ENCODE data around the gene PCDHB7.
"Not testable (repeated sequence)": the region's sequence is repeated elsewhere in the genome, so short reads cannot be mapped to it uniquely, and the experiment has no call there.

Gene PCDHB7

GRCh38 chr5:141182248-141182647 lies 9.8 kb downstream of the PCDHB7 start, which contains the start of gene PCDHB16:
Gene PCDHB16, plus strand, starts transcription at chr5:141182387. Its CDS starts 173 bp downstream, at chr5:141182560.
- DNase-seq = no peak

GRCh38 chr5:141184117-141184855 lies 11.8 kb downstream of the PCDHB7 start:
- DNase-seq = not testable (repeated sequence)

- no peak for DNase-seq
These were observed 14.6 kb downstream of the PCDHB7 start, which contains the start of gene PCDHB9 for GRCh38 chr5:141186897-141187512. Gene PCDHB9, plus strand, starts transcription at chr5:141187161. Its CDS starts 158 bp downstream, at chr5:141187319.

DNA sequence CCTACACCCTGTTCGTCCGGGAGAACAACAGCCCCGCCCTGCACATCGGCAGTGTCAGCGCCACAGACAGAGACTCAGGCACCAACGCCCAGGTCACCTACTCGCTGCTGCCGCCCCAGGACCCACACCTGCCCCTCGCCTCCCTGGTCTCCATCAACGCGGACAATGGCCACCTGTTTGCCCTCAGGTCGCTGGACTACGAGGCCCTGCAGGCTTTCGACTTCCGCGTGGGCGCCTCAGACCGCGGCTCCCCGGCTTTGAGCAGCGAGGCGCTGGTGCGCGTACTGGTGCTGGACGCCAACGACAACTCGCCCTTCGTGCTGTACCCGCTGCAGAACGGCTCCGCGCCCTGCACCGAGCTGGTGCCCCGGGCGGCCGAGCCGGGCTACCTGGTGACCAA lies 16.2 kb downstream of the PCDHB7 start:
- not testable (repeated sequence) for DNase-seq

GRCh38 chr5:141189131-141189530 lies 16.7 kb downstream of the PCDHB7 start:
- not testable (repeated sequence) for DNase-seq

- no peak for DNase-seq
These were observed 19.8 kb downstream of the PCDHB7 start, which contains the start of gene PCDHB10 for GRCh38 chr5:141192110-141192725. Gene PCDHB10, plus strand, starts transcription at chr5:141192353. Its CDS starts 200 bp downstream, at chr5:141192553.

GRCh38 chr5:141194332-141194731 lies 21.9 kb downstream of the PCDHB7 start:
- not testable (repeated sequence) for DNase-seq

DNA sequence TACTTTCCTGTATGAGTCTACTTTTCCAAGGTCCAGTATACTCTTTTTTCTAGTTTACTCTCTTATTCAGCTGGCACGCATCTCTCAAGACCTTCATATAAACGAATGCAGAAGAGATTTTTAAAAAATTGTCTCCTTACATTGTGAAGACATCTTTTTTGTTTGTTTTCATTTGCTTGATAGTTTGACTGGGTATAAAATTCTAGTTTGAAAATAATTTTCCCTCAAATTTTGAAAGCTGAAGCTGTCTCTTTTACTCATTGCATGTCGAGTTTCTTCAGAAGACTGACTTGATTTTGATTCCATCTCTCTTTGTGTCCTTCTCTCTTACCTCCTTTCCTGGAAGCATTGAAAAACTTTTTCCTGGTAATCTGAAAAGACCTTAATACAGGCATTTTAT lies 23.9 kb downstream of the PCDHB7 start:
- no peak for DNase-seq

DNA sequence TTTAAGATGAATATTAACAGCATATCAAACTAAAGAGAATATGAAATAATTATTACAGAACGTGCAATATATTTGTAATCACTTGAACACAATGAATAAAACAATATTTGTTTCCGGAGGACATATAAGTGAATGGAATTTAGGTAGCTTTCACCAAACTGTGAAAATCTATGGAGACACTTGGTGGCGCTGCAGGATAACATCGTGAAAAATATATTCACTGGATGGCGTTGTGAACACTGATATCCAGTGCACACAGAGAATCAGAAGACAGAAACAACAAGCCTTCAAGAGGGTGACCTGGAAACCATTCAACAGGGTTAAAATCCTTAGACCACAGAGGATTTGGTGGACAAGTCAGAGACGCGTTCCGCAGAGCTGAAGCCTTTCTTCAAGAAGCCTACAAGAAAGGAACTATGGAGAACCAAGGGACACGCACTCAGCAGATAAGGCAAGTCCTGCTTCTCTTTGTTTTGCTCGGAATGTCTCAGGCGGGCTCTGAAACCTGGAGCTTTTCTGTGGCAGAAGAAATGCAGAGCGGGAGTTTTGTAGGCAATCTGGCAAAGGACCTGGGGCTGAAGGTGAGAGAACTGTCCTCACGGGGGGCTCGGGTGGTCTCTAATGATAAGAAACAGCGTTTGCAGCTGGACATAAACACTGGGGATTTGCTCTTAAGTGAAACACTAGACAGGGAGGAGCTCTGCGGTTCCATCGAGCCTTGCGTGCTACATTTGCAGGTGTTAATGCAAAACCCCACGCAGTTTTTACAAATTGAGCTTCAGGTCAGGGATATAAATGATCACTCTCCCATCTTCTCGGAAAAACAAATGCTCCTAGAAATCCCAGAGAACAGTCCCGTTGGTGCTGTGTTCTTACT lies 27.2 kb downstream of the PCDHB7 start, which contains the start of gene PCDHB11:
Gene PCDHB11, plus strand, starts transcription at position 269 of the 877 bp plus-strand sequence. Its CDS starts 148 bp downstream, at position 417.
- no peak for DNase-seq

DNA sequence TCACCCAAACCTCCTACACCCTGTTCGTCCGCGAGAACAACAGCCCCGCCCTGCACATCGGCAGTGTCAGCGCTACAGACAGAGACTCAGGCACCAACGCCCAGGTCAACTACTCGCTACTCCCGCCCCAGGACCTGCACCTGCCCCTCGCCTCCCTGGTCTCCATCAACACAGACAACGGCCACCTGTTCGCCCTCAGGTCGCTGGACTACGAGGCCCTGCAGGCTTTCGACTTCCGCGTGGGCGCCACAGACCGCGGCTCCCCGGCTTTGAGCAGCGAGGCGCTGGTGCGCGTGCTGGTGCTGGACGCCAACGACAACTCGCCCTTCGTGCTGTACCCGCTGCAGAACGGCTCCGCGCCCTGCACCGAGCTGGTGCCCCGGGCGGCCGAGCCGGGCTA lies 28.7 kb downstream of the PCDHB7 start:
- not testable (repeated sequence) for DNase-seq

GRCh38 chr5:141201646-141202045 lies 29.2 kb downstream of the PCDHB7 start:
- DNase-seq = not testable (repeated sequence)

GRCh38 chr5:141208478-141208877 lies 36.0 kb downstream of the PCDHB7 start, which contains the start of gene PCDHB12:
Gene PCDHB12, plus strand, starts transcription at chr5:141208719. Its CDS starts 189 bp downstream, at chr5:141208908.
- no peak for DNase-seq

GRCh38 chr5:141210281-141210680 lies 37.8 kb downstream of the PCDHB7 start:
- DNase-seq = not testable (repeated sequence)

DNA sequence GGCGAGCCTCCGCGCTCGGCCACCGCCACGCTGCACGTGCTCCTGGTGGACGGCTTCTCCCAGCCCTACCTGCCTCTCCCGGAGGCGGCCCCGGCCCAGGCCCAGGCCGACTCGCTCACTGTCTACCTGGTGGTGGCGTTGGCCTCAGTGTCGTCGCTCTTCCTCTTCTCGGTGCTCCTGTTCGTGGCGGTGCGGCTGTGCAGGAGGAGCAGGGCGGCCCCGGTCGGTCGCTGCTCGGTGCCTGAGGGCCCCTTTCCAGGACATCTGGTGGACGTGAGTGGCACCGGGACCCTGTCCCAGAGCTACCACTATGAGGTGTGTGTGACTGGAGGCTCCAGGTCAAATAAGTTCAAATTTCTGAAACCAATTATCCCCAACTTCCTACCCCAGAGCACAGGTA lies 38.4 kb downstream of the PCDHB7 start:
- DNase-seq = not testable (repeated sequence)

DNA sequence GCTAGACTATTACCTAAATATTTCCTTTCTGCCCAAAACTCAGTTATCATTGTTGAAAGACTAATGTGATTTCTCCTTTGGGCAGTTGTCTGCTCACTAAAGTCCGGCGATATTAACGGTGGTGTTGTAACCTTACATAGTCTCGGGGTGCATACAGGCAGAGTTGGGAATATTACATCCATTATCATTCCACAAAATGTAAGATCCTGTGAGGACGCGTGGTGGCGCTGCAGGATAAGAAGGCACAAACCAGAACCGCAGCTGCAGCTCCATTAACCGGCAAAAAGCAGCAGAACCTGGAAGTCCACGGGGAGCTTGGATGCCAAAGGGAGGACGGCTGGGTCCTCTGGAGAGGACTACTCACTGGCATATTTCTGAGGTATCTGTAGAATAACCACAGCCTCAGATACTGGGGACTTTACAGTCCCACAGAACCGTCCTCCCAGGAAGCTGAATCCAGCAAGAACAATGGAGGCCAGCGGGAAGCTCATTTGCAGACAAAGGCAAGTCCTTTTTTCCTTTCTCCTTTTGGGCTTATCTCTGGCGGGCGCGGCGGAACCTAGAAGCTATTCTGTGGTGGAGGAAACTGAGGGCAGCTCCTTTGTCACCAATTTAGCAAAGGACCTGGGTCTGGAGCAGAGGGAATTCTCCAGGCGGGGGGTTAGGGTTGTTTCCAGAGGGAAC lies 41.4 kb downstream of the PCDHB7 start, which contains the start of gene PCDHB13:
Gene PCDHB13, plus strand, starts transcription at position 264 of the 684 bp plus-strand sequence. Its CDS starts 205 bp downstream, at position 469.
- not testable (repeated sequence) for DNase-seq

- DNase-seq = not testable (repeated sequence)
These were observed 42.1 kb downstream of the PCDHB7 start for GRCh38 chr5:141214583-141214982.

GRCh38 chr5:141215504-141215903 lies 43.1 kb downstream of the PCDHB7 start:
- DNase-seq = not testable (repeated sequence)

DNA sequence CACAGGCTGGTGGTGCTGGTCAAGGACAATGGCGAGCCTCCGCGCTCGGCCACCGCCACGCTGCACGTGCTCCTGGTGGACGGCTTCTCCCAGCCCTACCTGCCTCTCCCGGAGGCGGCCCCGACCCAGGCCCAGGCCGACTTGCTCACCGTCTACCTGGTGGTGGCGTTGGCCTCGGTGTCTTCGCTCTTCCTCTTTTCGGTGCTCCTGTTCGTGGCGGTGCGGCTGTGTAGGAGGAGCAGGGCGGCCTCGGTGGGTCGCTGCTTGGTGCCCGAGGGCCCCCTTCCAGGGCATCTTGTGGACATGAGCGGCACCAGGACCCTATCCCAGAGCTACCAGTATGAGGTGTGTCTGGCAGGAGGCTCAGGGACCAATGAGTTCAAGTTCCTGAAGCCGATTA lies 43.6 kb downstream of the PCDHB7 start:
- DNase-seq = not testable (repeated sequence)

DNA sequence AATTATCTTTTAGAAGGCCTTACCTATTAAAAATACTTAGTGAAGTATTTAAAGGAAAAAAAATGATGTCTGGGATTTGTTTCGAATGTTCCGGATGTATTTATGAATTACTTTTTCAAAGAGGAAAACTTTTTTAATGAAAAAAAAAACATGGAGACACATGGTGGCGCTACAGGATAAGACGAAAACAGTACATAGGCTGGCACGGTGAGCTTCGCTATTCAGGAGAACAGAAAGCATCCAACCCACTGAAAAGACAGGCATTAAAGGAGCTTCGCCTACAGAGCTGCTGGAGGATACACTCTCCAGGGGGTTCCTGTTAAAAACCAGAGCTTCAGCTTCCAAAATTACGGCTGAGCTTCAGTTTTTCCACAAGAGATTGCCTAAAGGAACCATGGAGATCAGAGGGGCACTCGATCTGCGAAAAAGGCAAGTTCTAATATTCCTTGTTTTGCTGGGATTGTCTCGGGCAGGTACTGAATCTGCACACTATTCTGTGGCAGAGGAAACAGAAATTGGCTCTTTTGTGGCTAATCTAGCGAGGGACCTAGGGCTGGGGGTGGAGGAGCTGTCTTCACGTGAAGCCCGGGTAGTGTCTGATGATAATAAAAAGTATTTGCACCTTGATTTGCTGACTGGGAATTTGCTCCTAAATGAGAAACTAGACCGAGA lies 50.8 kb downstream of the PCDHB7 start, which contains the start of gene PCDHB14:
Gene PCDHB14, plus strand, starts transcription at position 232 of the 672 bp plus-strand sequence. Its CDS starts 163 bp downstream, at position 395.
- no peak for DNase-seq

DNA sequence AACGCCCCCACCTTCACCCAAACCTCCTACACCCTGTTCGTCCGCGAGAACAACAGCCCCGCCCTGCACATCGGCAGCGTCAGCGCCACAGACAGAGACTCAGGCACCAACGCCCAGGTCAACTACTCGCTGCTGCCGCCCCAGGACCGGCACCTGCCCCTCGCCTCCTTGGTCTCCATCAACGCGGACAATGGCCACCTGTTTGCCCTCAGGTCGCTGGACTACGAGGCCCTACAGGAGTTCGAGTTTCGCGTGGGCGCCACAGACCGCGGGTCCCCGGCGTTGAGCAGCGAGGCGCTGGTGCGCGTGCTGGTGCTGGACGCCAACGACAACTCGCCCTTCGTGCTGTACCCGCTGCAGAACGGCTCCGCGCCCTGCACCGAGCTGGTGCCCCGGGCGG lies 52.4 kb downstream of the PCDHB7 start:
- DNase-seq = not testable (repeated sequence)

DNA sequence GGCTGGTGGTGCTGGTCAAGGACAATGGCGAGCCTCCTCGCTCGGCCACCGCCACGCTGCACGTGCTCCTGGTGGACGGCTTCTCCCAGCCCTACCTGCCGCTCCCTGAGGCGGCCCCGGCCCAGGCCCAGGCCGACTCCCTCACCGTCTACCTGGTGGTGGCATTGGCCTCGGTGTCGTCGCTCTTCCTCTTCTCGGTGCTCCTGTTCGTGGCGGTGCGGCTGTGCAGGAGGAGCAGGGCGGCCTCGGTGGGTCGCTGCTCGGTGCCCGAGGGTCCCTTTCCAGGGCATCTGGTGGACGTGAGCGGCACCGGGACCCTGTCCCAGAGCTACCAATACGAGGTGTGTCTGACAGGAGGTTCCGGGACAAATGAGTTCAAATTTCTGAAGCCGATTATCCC lies 53.0 kb downstream of the PCDHB7 start:
- not testable (repeated sequence) for DNase-seq

All from GF-D8 (cell line).